Measurements from ENCODE around the gene TLNRD1.

The TLNRD1 gene

GRCh38 chr15:80998251-80998650, 2.5 kb upstream of the TLNRD1 start:
- in situ Hi-C loops (cut with MboI; ENCODE audit: low sequenced_read_pairs, unreplicated experiment) = loop anchor here (25.0 kb wide), 1 partner anchor 264 kb away; no protein-coding TSS in a partner anchor
- no peak for TF ChIP-seq CTCF (IDR thresholded peaks at IDR 0.05; ENCODE audit: borderline replicate concordance, control extremely low read depth, extremely low read depth, insufficient read depth, missing control alignments)
- no peak for DNase-seq (ENCODE audit: low spot score)

GRCh38 chr15:80999623-81000036, 1.1 kb upstream of the TLNRD1 start:
- peak; percentile 41 for DNase-seq (ENCODE audit: low spot score)
- in situ Hi-C loops (cut with MboI; ENCODE audit: low sequenced_read_pairs, unreplicated experiment) = loop anchor here (25.0 kb wide), 1 partner anchor 263 kb away; no protein-coding TSS in a partner anchor
- no peak for TF ChIP-seq CTCF (IDR thresholded peaks at IDR 0.05; ENCODE audit: borderline replicate concordance, control extremely low read depth, extremely low read depth, insufficient read depth, missing control alignments)

GRCh38 chr15:81000144-81000623, 539 bp upstream of the TLNRD1 start:
- in situ Hi-C loops (cut with MboI; ENCODE audit: low sequenced_read_pairs, unreplicated experiment) = no loop called here
- no peak for DNase-seq (ENCODE audit: low spot score)
- TF ChIP-seq CTCF (IDR thresholded peaks at IDR 0.05; ENCODE audit: borderline replicate concordance, control extremely low read depth, extremely low read depth, insufficient read depth, missing control alignments) = no peak

GRCh38 chr15:81001152-81002008, 657 bp downstream of the TLNRD1 start:
- in situ Hi-C loops (cut with MboI; ENCODE audit: low sequenced_read_pairs, unreplicated experiment) = no loop called here
- peak; percentile 77 for DNase-seq (ENCODE audit: low spot score)
- no peak for TF ChIP-seq CTCF (IDR thresholded peaks at IDR 0.05; ENCODE audit: borderline replicate concordance, control extremely low read depth, extremely low read depth, insufficient read depth, missing control alignments)

- TF ChIP-seq CTCF (IDR thresholded peaks at IDR 0.05; ENCODE audit: borderline replicate concordance, control extremely low read depth, extremely low read depth, insufficient read depth, missing control alignments) = no peak
- in situ Hi-C loops (cut with MboI; ENCODE audit: low sequenced_read_pairs, unreplicated experiment) = no loop called here
- DNase-seq (ENCODE audit: low spot score) = no peak
Measured at GRCh38 chr15:81002009-81002330, 1.2 kb downstream of the TLNRD1 start.

GRCh38 chr15:81002331-81003096, 1.8 kb downstream of the TLNRD1 start:
- in situ Hi-C loops (cut with MboI; ENCODE audit: low sequenced_read_pairs, unreplicated experiment) = no loop called here
- TF ChIP-seq CTCF (IDR thresholded peaks at IDR 0.05; ENCODE audit: borderline replicate concordance, control extremely low read depth, extremely low read depth, insufficient read depth, missing control alignments) = no peak
- peak; percentile 33 for DNase-seq (ENCODE audit: low spot score)

All from GM13976 (cell line).